Activated CD4-positive, alpha-beta T cell treated with anti-CD3 and anti-CD28 coated beads, Interleukin-2, amount 50 U/mL, for 4 hours (primary cell): ENCODE results near the gene SLC25A19.

Experiments used
- DNase-seq, 2 experiments: peaks; one replicate each; pipeline ENCODE4 v3.0.0-alpha.2; 2020

Gene SLC25A19

GRCh38 chr17:75239778-75240393, 49.3 kb downstream of the SLC25A19 start:
- no peak for DNase-seq

DNA sequence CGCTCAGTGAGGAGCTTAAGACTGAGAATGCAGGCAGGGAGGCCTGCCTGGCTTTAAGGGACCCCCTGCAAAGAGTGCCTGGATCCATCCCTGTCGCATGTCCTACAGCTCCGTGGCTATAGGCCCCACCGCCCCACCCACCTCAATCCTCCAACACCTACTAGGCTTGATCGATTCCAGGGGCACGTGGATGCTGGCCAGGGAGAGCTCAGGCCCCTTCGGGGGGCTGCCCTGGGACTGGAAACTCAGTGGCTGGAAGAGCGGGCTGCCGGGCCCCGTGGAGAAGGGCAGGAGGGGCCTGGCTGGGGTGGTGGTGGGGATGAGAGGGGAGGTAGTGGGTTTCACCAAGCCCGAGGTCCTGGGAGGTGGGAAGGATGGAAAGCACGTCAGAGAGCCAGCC, 50.0 kb downstream of the SLC25A19 start:
- DNase-seq, result no peak

GRCh38 chr17:75238684-75239191, 50.5 kb downstream of the SLC25A19 start:
- peak; percentile 51 to 56 for DNase-seq

DNA sequence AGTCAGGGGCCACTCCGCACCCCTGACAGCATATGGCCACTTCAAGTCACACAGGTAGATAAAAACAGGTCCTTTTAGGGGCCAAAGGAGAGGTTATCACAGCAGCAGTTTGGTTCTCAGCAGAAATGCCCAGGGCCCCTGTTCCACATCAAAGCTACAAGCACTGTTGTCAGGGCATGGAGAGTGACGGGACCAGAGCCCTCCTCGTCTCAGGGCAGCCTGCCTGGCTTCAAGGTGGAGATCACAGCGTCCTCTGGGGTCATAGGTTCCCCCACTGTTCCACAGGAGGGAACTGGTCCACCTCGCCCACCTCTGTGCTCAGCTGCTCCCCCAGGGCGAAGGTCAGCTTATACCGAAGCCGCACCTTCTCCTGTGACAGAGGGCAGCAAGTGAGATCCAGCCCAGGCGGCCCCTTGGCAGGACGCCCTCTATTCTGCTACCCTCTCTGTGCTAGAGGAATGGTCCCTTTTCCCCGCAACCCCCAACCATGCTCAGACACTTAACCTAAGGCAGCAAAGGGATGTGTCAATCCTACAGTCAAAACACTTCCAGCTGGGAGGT, 51.1 kb downstream of the SLC25A19 start:
- no peak for DNase-seq

- no peak for DNase-seq
Observed at GRCh38 chr17:75237100-75238014, 51.9 kb downstream of the SLC25A19 start.

- no peak for DNase-seq
Observed at GRCh38 chr17:75232786-75233185, 56.4 kb downstream of the SLC25A19 start.

DNA sequence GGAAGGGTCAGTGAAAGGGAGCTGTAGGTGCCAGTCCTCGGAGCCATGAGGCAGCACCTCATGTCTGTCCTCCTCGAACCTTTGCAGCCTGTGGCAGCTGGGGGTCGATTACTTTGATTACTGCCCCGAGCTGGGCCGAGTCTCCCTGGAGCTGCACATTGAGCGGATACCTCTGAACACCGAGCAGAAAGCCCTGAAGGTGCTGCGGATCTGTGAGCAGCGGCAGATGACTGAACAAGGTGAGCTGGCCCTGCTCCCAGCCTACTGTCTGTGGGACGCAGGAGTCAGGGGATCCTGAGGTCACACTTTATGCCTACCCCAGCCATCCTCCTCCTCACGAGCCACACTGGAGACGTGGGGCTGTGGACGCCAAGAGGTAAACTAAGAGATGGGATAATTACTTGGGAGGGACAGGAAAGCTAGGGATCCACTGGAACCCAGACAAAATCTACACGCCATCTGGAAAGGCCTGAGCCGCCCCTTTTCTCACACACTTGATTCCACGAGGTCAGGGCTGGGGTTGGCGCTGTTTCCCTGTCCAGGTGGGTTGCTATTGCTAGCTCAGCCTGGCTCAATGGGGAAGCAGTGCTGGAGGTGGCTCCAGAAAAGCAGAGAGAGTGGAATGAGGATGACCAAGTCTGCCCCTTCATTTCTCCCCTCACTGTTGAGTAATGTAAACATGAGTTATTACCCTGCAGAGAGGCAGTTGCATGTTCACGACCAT, 57.3 kb downstream of the SLC25A19 start:
- no peak for DNase-seq

DNA sequence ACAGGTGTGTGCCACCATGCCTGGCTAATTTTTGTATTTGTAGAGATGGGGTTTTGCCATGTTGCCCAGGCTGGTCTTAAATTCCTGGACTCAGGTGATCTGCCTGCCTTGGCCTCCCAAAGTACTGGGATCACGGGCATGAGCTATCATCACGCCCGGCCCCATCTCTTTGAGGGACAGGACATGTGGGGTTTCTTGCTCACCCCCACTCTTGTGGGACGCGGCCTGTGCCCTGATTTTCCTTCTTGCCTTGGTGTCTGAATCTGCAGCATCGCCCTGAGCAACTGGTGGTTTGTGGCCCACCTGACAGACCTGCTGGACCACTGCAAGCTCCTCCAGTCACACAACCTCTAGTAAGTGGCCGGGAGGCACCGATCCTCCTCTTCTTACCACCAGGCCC, 58.2 kb downstream of the SLC25A19 start:
- DNase-seq, result no peak

- no peak for DNase-seq
Observed at GRCh38 chr17:75228847-75229246, 60.4 kb downstream of the SLC25A19 start.

DNA sequence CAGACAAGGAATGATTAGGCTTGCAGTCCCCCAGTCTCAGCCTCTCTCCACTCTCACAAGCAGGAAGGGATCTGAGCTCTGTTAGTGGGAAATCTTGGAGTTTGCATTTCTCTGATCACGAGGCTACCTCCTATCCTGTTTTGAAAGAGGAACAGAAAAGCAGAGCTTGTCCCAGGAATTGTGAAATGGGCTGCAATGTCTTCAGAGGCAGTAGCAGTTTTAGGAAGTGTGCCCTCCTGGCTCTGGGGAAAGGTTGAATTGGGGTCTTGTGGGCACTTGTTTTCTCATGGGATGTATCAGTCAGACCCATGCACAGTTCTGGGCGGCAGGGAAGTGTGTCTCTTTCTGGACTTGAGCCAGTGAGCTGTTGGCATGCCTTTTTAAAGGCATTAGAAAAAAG, 60.9 kb downstream of the SLC25A19 start:
- DNase-seq, result no peak

DNA sequence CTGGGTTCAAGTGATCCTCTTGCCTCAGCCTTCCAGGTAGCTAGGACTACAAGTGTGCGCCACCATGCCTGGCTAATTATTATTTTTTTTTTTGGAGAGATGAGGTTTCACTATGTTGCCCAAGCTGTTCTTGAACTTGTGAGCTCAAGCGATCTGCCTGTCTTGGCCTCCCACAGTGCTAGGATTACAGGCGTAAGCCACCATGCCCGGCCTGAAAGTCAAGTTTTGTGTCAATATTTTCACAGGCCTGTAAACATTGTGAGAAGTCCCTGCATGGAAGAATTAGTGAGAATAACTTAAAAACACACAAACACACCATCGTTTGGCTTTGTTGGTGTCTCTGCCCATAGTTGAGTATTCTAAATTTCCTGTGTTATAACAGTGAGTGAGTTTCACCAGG, 61.5 kb downstream of the SLC25A19 start:
- DNase-seq, result no peak

DNA sequence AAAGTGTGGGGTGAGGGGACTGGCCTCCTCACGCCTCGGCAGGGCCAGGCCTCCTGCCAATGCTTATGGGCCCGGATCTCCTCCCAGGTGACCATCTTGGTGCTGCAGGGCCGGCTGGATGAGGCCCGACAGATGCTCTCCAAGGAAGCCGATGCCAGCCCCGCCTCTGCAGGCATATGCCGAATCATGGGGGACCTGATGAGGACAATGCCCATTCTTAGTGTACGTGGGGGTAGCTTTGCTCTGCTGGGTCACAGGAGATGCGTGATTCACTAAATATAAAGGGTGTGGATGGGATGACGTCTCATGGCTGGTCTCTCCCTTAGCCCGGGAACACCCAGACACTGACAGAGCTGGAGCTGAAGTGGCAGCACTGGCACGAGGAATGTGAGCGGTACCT, 64.2 kb downstream of the SLC25A19 start:
- DNase-seq, result no peak
